ENCODE data around the gene PEX11G. TPM values are rescaled to one million over a fixed set of nuclear protein-coding genes. Genes with fewer than 3 reads are reported as not detected.

Gene PEX11G
- total and polyA plus RNA-seq, 9 of the 15 experiments (the other 6 are each of a cell fraction or from before 2014, with no cell fraction given): 0.07 to 3.2 (median 0.70) TPM; not detected in 1

DNA sequence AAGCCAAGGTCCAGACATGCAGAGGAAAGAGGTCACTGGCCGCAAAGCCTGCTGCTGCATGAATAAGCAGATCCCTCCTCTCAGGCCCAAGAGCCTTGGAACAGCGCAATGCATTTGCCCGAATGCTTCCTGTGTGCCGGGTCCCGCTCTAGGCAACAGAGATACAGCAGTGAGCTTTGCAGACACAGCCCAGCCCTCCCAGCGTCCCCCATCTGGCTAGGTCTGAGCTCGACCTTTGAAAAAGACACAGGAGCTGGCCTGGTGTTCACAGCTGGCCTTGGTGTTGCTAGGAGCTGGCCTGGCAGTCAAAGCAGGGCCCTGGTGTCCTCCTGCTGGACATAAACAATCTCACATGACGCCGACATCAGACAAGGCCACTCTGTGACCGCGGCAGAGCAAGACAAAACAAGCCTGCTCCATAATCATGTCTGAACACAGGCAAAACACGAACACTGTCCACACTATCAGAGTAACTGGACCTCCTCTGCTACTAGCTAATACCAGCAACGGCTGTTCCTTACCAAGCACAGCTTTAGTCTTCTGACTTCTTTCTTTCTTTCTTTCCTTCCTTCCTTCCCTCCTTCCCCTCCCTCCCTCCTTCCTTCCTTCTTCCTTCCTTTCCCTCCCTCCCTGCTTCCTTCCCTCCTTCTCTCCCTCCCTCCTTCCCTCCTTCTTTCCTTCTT is 5.7 kb upstream of the PEX11G start (continued):
- TF ChIP-seq NR2C2 (CRISPR knock-in tag; IDR thresholded peaks at IDR 0.05) (no peak), NR2C2 (tag; IDR thresholded peaks at IDR 0.05) (peak; percentile 77), NFYB (IDR thresholded peaks at IDR 0.05; ENCODE audit: extremely low read depth, insufficient read length) (no peak), TOE1 (IDR thresholded peaks at IDR 0.05; ENCODE audit: borderline replicate concordance) (peak; percentile 77), TOE1 (CRISPR knock-in tag; IDR thresholded peaks at IDR 0.05; ENCODE audit: borderline replicate concordance, low read depth) (no peak), ZBTB8A (IDR thresholded peaks at IDR 0.05; ENCODE audit: partially characterized antibody) (no peak), RNF2 (IDR thresholded peaks at IDR 0.05) (no peak), RFX7 (CRISPR knock-in tag; IDR thresholded peaks at IDR 0.05) (no peak), ATF1 (CRISPR knock-in tag; IDR thresholded peaks at IDR 0.05) (no peak), ATF1 (tag; IDR thresholded peaks at IDR 0.05) (peak; percentile 66), FUS (optimal IDR thresholded peaks at IDR 0.05; ENCODE audit: low read depth, low read length) (no peak), ZBTB7A (IDR thresholded peaks at IDR 0.05; ENCODE audit: borderline replicate concordance, control insufficient read depth, low read depth, low read length) (no peak), ETS2 (tag; IDR thresholded peaks at IDR 0.05; ENCODE audit: borderline replicate concordance, poor library complexity, severe bottlenecking) (no peak), EHMT2 (IDR thresholded peaks at IDR 0.05) (peak; percentile 79), DACH1 (IDR thresholded peaks at IDR 0.05; ENCODE audit: partially characterized antibody) (no peak), MCM3 (IDR thresholded peaks at IDR 0.05) (no peak), CTBP1 (IDR thresholded peaks at IDR 0.05; ENCODE audit: borderline replicate concordance) (peak; percentile 39; the same call in 1 of the 2 replicates)
- TF ChIP-seq, protein P1, sequence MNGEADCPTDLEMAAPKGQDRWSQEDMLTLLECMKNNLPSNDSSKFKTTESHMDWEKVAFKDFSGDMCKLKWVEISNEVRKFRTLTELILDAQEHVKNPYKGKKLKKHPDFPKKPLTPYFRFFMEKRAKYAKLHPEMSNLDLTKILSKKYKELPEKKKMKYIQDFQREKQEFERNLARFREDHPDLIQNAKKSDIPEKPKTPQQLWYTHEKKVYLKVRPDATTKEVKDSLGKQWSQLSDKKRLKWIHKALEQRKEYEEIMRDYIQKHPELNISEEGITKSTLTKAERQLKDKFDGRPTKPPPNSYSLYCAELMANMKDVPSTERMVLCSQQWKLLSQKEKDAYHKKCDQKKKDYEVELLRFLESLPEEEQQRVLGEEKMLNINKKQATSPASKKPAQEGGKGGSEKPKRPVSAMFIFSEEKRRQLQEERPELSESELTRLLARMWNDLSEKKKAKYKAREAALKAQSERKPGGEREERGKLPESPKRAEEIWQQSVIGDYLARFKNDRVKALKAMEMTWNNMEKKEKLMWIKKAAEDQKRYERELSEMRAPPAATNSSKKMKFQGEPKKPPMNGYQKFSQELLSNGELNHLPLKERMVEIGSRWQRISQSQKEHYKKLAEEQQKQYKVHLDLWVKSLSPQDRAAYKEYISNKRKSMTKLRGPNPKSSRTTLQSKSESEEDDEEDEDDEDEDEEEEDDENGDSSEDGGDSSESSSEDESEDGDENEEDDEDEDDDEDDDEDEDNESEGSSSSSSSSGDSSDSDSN (IDR thresholded peaks at IDR 0.05; ENCODE audit: borderline replicate concordance in 1 of 2, low read depth in 2 of 2, low read length in 2 of 2): 0 out of 4 replicates have a peak, but pooled peaks of 1 of the 2 experiments have one; percentile 26
- TF ChIP-seq, protein P2, sequence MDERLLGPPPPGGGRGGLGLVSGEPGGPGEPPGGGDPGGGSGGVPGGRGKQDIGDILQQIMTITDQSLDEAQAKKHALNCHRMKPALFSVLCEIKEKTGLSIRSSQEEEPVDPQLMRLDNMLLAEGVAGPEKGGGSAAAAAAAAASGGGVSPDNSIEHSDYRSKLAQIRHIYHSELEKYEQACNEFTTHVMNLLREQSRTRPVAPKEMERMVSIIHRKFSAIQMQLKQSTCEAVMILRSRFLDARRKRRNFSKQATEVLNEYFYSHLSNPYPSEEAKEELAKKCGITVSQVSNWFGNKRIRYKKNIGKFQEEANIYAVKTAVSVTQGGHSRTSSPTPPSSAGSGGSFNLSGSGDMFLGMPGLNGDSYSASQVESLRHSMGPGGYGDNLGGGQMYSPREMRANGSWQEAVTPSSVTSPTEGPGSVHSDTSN (CRISPR knock-in tag; IDR thresholded peaks at IDR 0.05; ENCODE audit: low read depth): no peak
- TF ChIP-seq, protein P2 (tag; conservative IDR thresholded peaks at IDR 0.05; ENCODE audit: low read depth): no peak; the same call in 1 of the 2 replicates
- TF ChIP-seq, protein P3, sequence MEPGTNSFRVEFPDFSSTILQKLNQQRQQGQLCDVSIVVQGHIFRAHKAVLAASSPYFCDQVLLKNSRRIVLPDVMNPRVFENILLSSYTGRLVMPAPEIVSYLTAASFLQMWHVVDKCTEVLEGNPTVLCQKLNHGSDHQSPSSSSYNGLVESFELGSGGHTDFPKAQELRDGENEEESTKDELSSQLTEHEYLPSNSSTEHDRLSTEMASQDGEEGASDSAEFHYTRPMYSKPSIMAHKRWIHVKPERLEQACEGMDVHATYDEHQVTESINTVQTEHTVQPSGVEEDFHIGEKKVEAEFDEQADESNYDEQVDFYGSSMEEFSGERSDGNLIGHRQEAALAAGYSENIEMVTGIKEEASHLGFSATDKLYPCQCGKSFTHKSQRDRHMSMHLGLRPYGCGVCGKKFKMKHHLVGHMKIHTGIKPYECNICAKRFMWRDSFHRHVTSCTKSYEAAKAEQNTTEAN (CRISPR knock-in tag; IDR thresholded peaks at IDR 0.05): no peak
- TF ChIP-seq, protein P4, sequence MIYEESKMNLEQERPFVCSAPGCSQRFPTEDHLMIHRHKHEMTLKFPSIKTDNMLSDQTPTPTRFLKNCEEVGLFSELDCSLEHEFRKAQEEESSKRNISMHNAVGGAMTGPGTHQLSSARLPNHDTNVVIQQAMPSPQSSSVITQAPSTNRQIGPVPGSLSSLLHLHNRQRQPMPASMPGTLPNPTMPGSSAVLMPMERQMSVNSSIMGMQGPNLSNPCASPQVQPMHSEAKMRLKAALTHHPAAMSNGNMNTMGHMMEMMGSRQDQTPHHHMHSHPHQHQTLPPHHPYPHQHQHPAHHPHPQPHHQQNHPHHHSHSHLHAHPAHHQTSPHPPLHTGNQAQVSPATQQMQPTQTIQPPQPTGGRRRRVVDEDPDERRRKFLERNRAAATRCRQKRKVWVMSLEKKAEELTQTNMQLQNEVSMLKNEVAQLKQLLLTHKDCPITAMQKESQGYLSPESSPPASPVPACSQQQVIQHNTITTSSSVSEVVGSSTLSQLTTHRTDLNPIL (CRISPR knock-in tag; IDR thresholded peaks at IDR 0.05): no peak

Data from K562 (cell line).